ENCODE measurements around the gene GLI1. TPM values are rescaled to one million over a fixed set of nuclear protein-coding genes. Genes with fewer than 3 reads are reported as not detected.
"Not testable (repeated sequence)": the region's sequence is repeated elsewhere in the genome, so short reads cannot be mapped to it uniquely, and the experiment has no call there.

The GLI1 gene
- total RNA-seq, 4 donors from 2014 or later, result 0.09 to 0.48 TPM; not detected in 2

- 76 to 83% methylated on average over 3 of the region's 3 CpGs for WGBS, 2 donors
- no peak for DNase-seq
- Histone ChIP-seq H3K36me3 (no peaks in the 10 kb centered on the region), H3K9me3 (no peaks in the 10 kb centered on the region), H3K27ac (no peak overlapping the region), H3K4me3 (no peak overlapping the region), H3K4me1 (peaks cover 5 to 24% (median 11%) of the 10 kb centered on the region in 3 donors), H3K27me3 (no peaks in the 10 kb centered on the region)
- intact Hi-C loops (cut with DNase I), result no loop called here
- TF ChIP-seq CTCF (IDR thresholded peaks at IDR 0.05), result no peak
- no peak for TF ChIP-seq POLR2A (IDR thresholded peaks at IDR 0.05)
Observed at GRCh38 chr12:57433370-57433769, 26.2 kb upstream of the GLI1 start.

GRCh38 chr12:57434517-57435223, 24.9 kb upstream of the GLI1 start, which contains the start of gene INHBC:
INHBC (plus strand) TSS chr12:57434784; CDS start chr12:57434887, 103 bp downstream.
- no peaks in the 10 kb centered on the region for H3K36me3 ChIP-seq
- H3K27me3 ChIP-seq, result no peaks in the 10 kb centered on the region
- WGBS, 2 donors, result 65 to 66% methylated on average over 3 to 4 of the region's 8 CpGs
- H3K4me3 ChIP-seq, result no peak within 1 kb of the TSS
- no peak for TF ChIP-seq POLR2A (IDR thresholded peaks at IDR 0.05)
- TF ChIP-seq CTCF (IDR thresholded peaks at IDR 0.05), result no peak
- DNase-seq, result no peak
- no peak within 1 kb of the TSS for H3K27ac ChIP-seq
- peaks cover under 1 to 11% (median 2%) of the 10 kb centered on the region in 3 donors for H3K4me1 ChIP-seq
- intact Hi-C loops (cut with DNase I), result no loop called here
- H3K9me3 ChIP-seq, result no peaks in the 10 kb centered on the region

- H3K9me3 ChIP-seq, result no peaks in the 10 kb centered on the region
- WGBS, 2 donors, result 63 to 74% methylated on average over 3 to 4 of the region's 4 CpGs
- H3K4me3 ChIP-seq, result no peak overlapping the region
- DNase-seq, result no peak
- TF ChIP-seq POLR2A (IDR thresholded peaks at IDR 0.05) (no peak), CTCF (IDR thresholded peaks at IDR 0.05) (no peak)
- intact Hi-C loops (cut with DNase I), result no loop called here
- H3K4me1 ChIP-seq, result peaks cover 0 to 7% (median 0%) of the 10 kb centered on the region in 3 donors
- no peaks in the 10 kb centered on the region for H3K27me3 ChIP-seq
- H3K27ac ChIP-seq, result no peak overlapping the region
- H3K36me3 ChIP-seq, result no peaks in the 10 kb centered on the region
Observed at GRCh38 chr12:57435293-57435692, 24.3 kb upstream of the GLI1 start.

DNA sequence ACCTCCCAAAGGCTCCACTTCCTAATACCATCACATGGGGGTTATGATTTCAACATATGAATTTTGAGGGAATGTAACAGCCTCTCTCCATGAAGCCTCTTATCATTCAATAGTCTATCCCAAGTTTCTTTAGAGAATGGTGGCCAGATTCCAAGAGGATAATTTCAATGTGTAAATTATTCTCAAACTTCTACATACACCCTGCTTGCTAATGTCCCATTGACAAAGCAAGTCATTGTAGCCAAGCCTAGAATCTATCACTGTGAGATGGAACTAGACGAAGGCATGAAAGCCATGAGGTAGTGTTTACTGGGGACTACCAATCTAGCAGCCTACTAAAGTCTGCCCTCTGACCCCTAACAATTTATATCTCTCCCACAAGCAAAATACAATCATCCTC, 21.2 kb upstream of the GLI1 start:
- H3K4me1 ChIP-seq, result no peaks in the 10 kb centered on the region
- H3K36me3 ChIP-seq, result no peaks in the 10 kb centered on the region
- WGBS, 2 donors, result 86 to 87% methylated on average over 1 of the region's 1 CpG
- no peak overlapping the region for H3K4me3 ChIP-seq
- intact Hi-C loops (cut with DNase I), result no loop called here
- peaks cover 0 to 7% (median 0%) of the 10 kb centered on the region in 3 donors for H3K9me3 ChIP-seq
- no peak for DNase-seq
- no peaks in the 10 kb centered on the region for H3K27me3 ChIP-seq
- no peak overlapping the region for H3K27ac ChIP-seq
- TF ChIP-seq POLR2A (IDR thresholded peaks at IDR 0.05), result no peak
- TF ChIP-seq CTCF (IDR thresholded peaks at IDR 0.05), result no peak

DNA sequence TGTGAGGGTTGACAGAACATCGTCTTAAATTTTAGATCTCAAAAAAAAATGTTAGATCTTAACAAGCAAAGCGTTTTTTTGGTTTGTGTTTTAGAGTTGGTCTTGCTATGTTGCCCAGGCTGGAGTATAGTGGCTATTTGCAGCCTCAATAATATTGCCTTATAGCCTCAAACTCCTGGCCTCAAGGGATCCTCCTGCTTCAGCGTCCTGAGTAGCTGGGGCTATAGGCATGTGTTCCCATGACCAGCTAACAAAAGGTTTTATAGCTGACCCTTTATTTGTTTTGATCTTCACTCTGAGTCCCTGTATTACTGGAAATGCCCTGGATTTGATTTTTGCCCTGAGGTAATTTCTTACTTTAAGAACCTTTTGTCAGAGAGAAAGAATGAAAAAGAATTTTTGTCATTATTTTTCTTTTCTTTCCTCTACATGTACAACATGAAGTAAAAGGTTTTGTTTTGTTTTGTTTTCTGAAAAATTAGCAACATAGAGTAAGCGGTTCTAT, 19.8 kb upstream of the GLI1 start:
- 80 to 81% methylated on average over 4 of the region's 4 CpGs for WGBS, 2 donors

DNA sequence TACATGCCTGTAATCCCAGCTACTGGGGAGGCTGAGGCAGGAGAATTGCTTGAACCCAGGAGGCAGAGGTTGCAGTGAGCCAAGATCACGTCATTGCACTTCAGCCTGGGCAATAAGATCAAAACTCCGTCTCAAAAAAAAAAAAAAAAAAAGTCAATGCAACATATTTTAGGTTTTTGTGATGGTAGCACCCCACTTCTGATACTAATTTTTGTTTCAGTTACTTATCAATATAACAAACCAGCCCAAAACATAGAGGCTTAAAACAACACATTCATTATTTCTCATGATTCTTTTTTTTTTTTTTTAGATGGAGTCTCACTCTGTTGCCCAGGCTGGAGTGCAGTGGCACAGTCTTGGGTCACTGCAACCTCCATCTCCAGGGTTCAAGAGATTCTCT, 18.2 kb upstream of the GLI1 start:
- H3K36me3 ChIP-seq; H3K4me3 ChIP-seq; H3K27ac ChIP-seq; H3K9me3 ChIP-seq; H3K27me3 ChIP-seq; DNase-seq; intact Hi-C loops (cut with DNase I); H3K4me1 ChIP-seq: not testable (repeated sequence)
- WGBS, 2 donors, result 67 to 72% methylated on average over 2 of the region's 2 CpGs

More for the DNA sequence above, 19.8 kb upstream of the GLI1 start:
- Histone ChIP-seq H3K4me3 (no peak overlapping the region), H3K4me1 (no peaks in the 10 kb centered on the region), H3K36me3 (no peaks in the 10 kb centered on the region), H3K27ac (no peak overlapping the region), H3K27me3 (no peaks in the 10 kb centered on the region), H3K9me3 (peaks cover 0 to 7% (median 0%) of the 10 kb centered on the region in 3 donors)
- intact Hi-C loops (cut with DNase I), result no loop called here
- no peak for DNase-seq
- no peak for TF ChIP-seq CTCF (IDR thresholded peaks at IDR 0.05)
- no peak for TF ChIP-seq POLR2A (IDR thresholded peaks at IDR 0.05)

Data from esophagus squamous epithelium (tissue), 5 donors.